ENCODE data around the gene THEMIS2.

GRCh38 chr1:27878039-27878438, 5.7 kb downstream of the THEMIS2 start:
- TF ChIP-seq TAF1 (IDR thresholded peaks at IDR 0.05; ENCODE audit: low read depth) (no peak), MAX (IDR thresholded peaks at IDR 0.05) (no peak)

Measured in Ishikawa (cell line).